Mesenchymal stem cell (in vitro differentiated cells and primary cell): ENCODE results near the gene GTF3C5.
"Not testable (repeated sequence)": the region's sequence is repeated elsewhere in the genome, so short reads cannot be mapped to it uniquely, and the experiment has no call there.

Experiments used
- DNase-seq: peaks from one replicate; pipeline ENCODE4 v3.0.0-alpha.2; 2013
- H2AFZ ChIP-seq: one replicate; pipeline ENCODE4 v1.6.1; 2013; ENCODE audit warnings: low read depth, mild to moderate bottlenecking, control low read depth, inconsistent platforms, low read length, moderate library complexity
- H2AK5ac ChIP-seq: 2 replicates; pipeline ENCODE4 v1.6.1; 2013; ENCODE audit warnings: low read length, moderate library complexity, mild to moderate bottlenecking, inconsistent platforms; ENCODE audit not compliant: severe bottlenecking
- H2BK120ac ChIP-seq: one replicate; pipeline ENCODE4 v1.6.1; 2013; ENCODE audit warnings: low read depth, mild to moderate bottlenecking, inconsistent platforms, low read length, moderate library complexity
- H2BK12ac ChIP-seq, 2 experiments: one replicate each; pipeline ENCODE4 v1.6.1; 2013; ENCODE audit warnings: inconsistent platforms in 2 of 2, low read length in 2 of 2, mild to moderate bottlenecking in 2 of 2, moderate library complexity in 2 of 2, control low read depth in 1 of 2
- H2BK15ac ChIP-seq: one replicate; pipeline ENCODE4 v1.6.1; 2013; ENCODE audit warnings: mild to moderate bottlenecking, low read depth, inconsistent platforms; ENCODE audit not compliant: poor library complexity, severe bottlenecking
- H2BK5ac ChIP-seq: 2 replicates; pipeline ENCODE4 v1.6.1; 2013; ENCODE audit warnings: low read depth, mild to moderate bottlenecking, low read length, control low read depth, inconsistent platforms; ENCODE audit not compliant: poor library complexity, severe bottlenecking
- H3K14ac ChIP-seq, 2 experiments: one replicate each; pipeline ENCODE4 v1.6.1; 2013; ENCODE audit warnings: inconsistent platforms in 2 of 2, low read length in 2 of 2, control low read depth in 1 of 2, mild to moderate bottlenecking in 1 of 2, moderate library complexity in 1 of 2
- H3K18ac ChIP-seq, 2 experiments: one replicate each; pipeline ENCODE4 v1.6.1; 2013; ENCODE audit warnings: inconsistent platforms in 2 of 2, low read length in 2 of 2, control low read depth in 1 of 2, low read depth in 1 of 2, mild to moderate bottlenecking in 1 of 2
- H3K23ac ChIP-seq, 2 experiments: one replicate each; pipeline ENCODE4 v1.6.1; 2013; ENCODE audit warnings: inconsistent platforms in 2 of 2, low read length in 2 of 2, mild to moderate bottlenecking in 2 of 2, moderate library complexity in 2 of 2, control low read depth in 1 of 2
- H3K27ac ChIP-seq: 2 replicates; pipeline ENCODE4 v1.5.1; 2013; ENCODE audit warnings: mild to moderate bottlenecking, moderate library complexity, low read length, control low read depth, inconsistent platforms; ENCODE audit not compliant: poor library complexity, severe bottlenecking
- H3K27me3 ChIP-seq, 2 experiments: 2 replicates each; pipeline versions ENCODE4 v1.6.1 to v1.7.0; 2013; ENCODE audit warnings: low read length in 2 of 2, mild to moderate bottlenecking in 2 of 2, moderate library complexity in 2 of 2, control low read depth in 1 of 2, inconsistent platforms in 1 of 2; ENCODE audit not compliant: control insufficient read depth in 1 of 2, insufficient read depth in 1 of 2
- H3K36me3 ChIP-seq, 2 experiments: 2 replicates each; pipeline versions ENCODE4 v1.6.1 to v1.7.0; 2013; ENCODE audit warnings: low read length in 2 of 2, control low read depth in 1 of 2, inconsistent platforms in 1 of 2, low read depth in 1 of 2, mild to moderate bottlenecking in 1 of 2; ENCODE audit not compliant: insufficient read depth in 2 of 2, control insufficient read depth in 1 of 2
- H3K4ac ChIP-seq, 2 experiments: one replicate each; pipeline ENCODE4 v1.6.1; 2013; ENCODE audit warnings: inconsistent platforms in 2 of 2, low read length in 2 of 2, mild to moderate bottlenecking in 2 of 2, moderate library complexity in 2 of 2, control low read depth in 1 of 2, low read depth in 1 of 2
- H3K4me1 ChIP-seq: 2 replicates; pipeline ENCODE4 v1.6.1; 2013; ENCODE audit warnings: low read depth, low read length, control low read depth; ENCODE audit not compliant: control insufficient read depth, insufficient read depth
- H3K4me2 ChIP-seq: 2 replicates; pipeline ENCODE4 v1.6.1; 2013; ENCODE audit warnings: low read length, mild to moderate bottlenecking, inconsistent platforms; ENCODE audit not compliant: poor library complexity, severe bottlenecking
- H3K4me3 ChIP-seq, 2 experiments: 2 replicates each; pipeline versions ENCODE4 v1.5.1 to v1.7.0; 2013; ENCODE audit warnings: low read length in 2 of 2, mild to moderate bottlenecking in 2 of 2, control low read depth in 1 of 2, low read depth in 1 of 2; ENCODE audit not compliant: insufficient read depth in 1 of 2
- H3K79me1 ChIP-seq: replicated peaks from 2 replicates; pipeline ENCODE4 v1.6.1; 2013; ENCODE audit warnings: mild to moderate bottlenecking, control low read depth, low read length, inconsistent platforms; ENCODE audit not compliant: poor library complexity, severe bottlenecking
- H3K9ac ChIP-seq: 2 replicates; pipeline ENCODE4 v1.7.0; 2013; ENCODE audit warnings: mild to moderate bottlenecking, low read length, moderate library complexity
- H3K9me3 ChIP-seq: 2 replicates; pipeline ENCODE4 v1.7.0; 2013; ENCODE audit warnings: mild to moderate bottlenecking, low read length; ENCODE audit not compliant: control insufficient read depth
- H4K8ac ChIP-seq: one replicate; pipeline ENCODE4 v1.6.1; 2013; ENCODE audit warnings: inconsistent platforms, mild to moderate bottlenecking, low read length, moderate library complexity
- H4K91ac ChIP-seq: one replicate; pipeline ENCODE4 v1.6.1; 2013; ENCODE audit warnings: mild to moderate bottlenecking, low read length, inconsistent platforms
- WGBS: methylation state at CpG from one replicate; pipeline ENCODE4 v1.1.7; 2013; ENCODE audit warnings: mixed read lengths; 5-methylcytosine and 5-hydroxymethylcytosine counted together

Gene GTF3C5

DNA sequence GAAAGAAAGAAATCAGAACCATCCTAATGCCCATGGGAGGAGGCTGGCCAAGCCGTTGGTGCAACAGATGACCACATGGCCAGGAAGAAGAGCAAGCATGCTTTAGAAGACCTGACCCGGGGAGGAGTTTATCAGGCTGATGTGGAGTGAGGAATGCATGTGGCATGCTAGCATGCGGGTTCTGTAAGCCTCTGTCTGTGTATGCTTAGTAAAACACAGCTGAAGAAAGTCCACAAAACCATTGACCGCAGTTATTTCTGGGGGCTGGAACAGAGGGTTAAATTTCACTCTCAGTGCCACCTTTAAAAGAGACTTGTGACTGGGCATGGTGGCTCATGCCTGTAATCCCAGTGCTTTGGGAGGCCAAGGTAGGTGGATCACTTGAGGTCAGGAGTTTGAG, 33.2 kb upstream of the GTF3C5 start:
- Histone ChIP-seq H3K9me3 (no peaks in the 10 kb centered on the region), H2BK12ac (no peak overlapping the region), H3K4ac (no peak overlapping the region), H3K27ac (no peak overlapping the region), H4K91ac (no peak overlapping the region), H3K79me1 (no peaks in the 10 kb centered on the region), H4K8ac (no peak overlapping the region), H2BK5ac (no peak overlapping the region), H3K4me3 (no peak overlapping the region), H2BK120ac (no peak overlapping the region), H3K4me2 (no peak overlapping the region), H2AFZ (no peak overlapping the region), H3K27me3 (peaks cover 59 to 86% of the 10 kb centered on the region in 2 experiments), H3K18ac (no peak overlapping the region), H2BK15ac (no peak overlapping the region), H3K4me1 (peaks cover 1% of the 10 kb centered on the region), H3K36me3 (no peaks in the 10 kb centered on the region), H3K23ac (no peak overlapping the region), H3K9ac (no peak overlapping the region), H3K14ac (no peak overlapping the region), H2AK5ac (no peak overlapping the region)
- WGBS: 55% methylated on average over 4 of the region's 4 CpGs
- peak; percentile 47 for DNase-seq

DNA sequence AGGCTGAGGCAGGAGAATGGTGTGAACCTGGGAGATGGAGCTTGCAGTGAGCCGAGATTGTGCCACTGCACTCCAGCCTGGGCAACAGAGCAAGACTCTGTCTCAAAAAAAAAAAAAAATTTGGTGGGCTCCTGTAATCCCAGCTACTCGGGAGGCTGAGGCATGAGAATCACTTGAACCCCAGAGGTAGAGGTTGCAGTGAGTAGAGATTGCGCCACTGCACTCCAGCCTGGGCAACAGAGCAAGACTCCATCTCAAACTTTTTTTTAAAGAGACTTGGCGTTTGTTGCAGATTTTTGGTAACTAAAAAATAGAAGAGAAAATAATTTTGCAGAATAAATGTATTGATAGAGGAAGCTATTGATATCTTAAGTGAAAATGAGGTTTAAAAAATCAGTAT, 32.6 kb upstream of the GTF3C5 start:
- DNase-seq, H3K4me3 ChIP-seq, H3K23ac ChIP-seq, H3K9me3 ChIP-seq, H2BK120ac ChIP-seq, H3K18ac ChIP-seq, H3K36me3 ChIP-seq, H2BK15ac ChIP-seq, H2BK12ac ChIP-seq, H3K9ac ChIP-seq, H3K79me1 ChIP-seq, H2AFZ ChIP-seq, H3K27ac ChIP-seq, H3K4ac ChIP-seq, H4K91ac ChIP-seq, H3K4me2 ChIP-seq, H2BK5ac ChIP-seq, H2AK5ac ChIP-seq, H3K4me1 ChIP-seq, H4K8ac ChIP-seq, H3K14ac ChIP-seq: not testable (repeated sequence)
- H3K27me3 ChIP-seq: peaks cover 60 to 86% of the 10 kb centered on the region in 2 experiments
- WGBS: 95% methylated on average over 2 of the region's 4 CpGs

DNA sequence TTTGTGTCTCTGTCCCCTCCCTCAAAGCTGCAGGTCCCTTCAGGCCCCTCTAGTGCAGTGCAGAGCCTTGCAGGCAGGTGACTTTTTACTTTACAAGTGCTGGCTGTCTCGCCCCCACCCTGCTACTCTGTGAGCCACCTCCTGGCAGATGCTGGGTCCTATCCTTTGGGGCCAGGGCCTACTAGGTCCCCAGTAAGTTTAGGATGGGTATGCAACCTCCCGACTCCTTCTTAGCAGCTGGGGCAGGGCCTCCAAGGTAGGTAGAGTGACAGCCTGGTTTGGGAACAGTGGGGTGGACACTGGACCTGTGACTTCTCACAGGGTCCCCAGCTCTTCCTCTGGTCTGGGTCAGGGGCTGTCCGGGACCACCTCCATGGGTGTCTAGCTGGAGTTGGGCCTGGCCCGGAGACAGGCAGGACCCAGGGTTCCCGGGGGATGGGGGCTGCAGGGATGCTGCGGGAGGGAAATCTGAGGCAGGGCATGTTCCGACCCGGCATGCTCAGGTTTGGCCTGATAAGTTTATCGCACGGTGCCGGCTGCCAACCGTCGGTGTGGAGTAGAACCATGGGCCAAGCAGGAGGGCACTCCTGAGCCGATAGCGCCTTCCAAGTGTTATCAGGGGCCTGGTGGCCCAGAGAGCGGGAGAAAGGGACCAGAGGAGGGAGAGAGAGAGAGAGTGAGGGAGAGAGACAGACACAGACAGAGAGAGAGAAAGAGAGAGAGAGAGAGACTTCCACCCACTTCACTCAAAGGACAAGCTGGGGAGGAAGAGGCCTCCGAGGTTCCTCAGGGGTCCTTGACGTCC, 31.8 kb upstream of the GTF3C5 start:
- no peaks in the 10 kb centered on the region for H3K36me3 ChIP-seq
- H3K4ac ChIP-seq: no peak overlapping the region
- H3K79me1 ChIP-seq: no peaks in the 10 kb centered on the region
- no peak overlapping the region for H3K18ac ChIP-seq
- H3K9ac ChIP-seq: no peak overlapping the region
- H2AK5ac ChIP-seq: no peak overlapping the region
- no peak overlapping the region for H3K4me2 ChIP-seq
- H3K27ac ChIP-seq: no peak overlapping the region
- no peak overlapping the region for H2BK12ac ChIP-seq
- no peak overlapping the region for H3K14ac ChIP-seq
- no peak overlapping the region for H2BK5ac ChIP-seq
- 83% methylated on average over 17 of the region's 18 CpGs for WGBS
- no peaks in the 10 kb centered on the region for H3K9me3 ChIP-seq
- peaks cover 6% of the 10 kb centered on the region for H3K4me1 ChIP-seq
- H3K4me3 ChIP-seq: no peak overlapping the region
- H3K23ac ChIP-seq: no peak overlapping the region
- no peak overlapping the region for H2AFZ ChIP-seq
- H4K8ac ChIP-seq: no peak overlapping the region
- no peak overlapping the region for H2BK15ac ChIP-seq
- H3K27me3 ChIP-seq: peaks cover 53 to 83% of the 10 kb centered on the region in 2 experiments
- no peak for DNase-seq
- H2BK120ac ChIP-seq: no peak overlapping the region
- H4K91ac ChIP-seq: peak overlapping the region; percentile 11

DNA sequence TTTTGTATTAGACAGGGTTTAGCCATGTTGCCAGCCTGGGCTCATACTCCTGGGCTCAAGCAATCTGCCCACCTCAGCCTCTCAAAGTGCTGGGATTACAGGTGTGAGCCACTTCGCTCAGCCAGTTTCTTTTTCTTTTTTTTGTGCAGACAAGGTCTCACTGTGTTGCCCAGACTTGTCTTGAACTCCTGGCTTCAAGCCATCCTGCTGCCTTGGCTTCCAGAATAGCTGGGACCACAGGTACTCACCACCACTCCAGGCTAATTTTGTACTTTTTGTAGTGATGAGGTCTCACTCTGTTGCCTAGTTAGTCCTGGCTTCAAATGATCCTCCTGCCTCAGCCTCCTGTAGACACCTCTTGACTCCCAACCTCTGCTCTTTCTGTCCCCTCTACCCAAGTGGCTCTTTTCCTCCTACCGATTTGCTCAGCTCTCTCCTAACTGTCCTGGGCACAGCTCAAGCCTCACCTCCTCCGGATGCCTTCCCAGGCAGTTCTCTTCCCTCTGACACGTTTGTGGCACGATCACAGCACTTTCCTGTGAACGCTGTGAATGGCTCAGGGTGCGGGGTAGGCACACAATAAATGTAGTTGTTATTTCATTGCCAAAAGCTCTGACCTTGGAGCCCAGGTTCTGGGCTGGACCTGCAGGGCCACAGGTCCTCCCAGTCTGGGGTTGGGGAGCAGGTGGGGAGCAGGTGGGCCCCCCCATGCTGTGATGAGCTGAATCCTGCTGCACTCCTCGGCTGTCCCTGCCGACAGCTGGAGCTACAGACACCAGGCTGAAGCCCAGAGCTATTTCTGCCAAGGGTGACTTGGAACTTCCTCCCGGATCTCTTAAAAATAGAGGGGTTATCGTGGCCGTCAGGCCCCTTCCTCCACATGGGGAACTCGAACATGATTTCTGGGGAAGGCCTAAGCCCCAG, 28.4 kb upstream of the GTF3C5 start:
- Histone ChIP-seq H3K23ac (no peak overlapping the region), H3K4me1 (peaks cover 11% of the 10 kb centered on the region), H2BK120ac (no peak overlapping the region), H2AFZ (no peak overlapping the region), H3K4ac (no peak overlapping the region), H3K4me2 (no peak overlapping the region), H3K9me3 (no peaks in the 10 kb centered on the region), H2BK12ac (no peak overlapping the region), H3K4me3 (no peak overlapping the region), H3K9ac (no peak overlapping the region), H2BK5ac (no peak overlapping the region), H3K27me3 (peaks cover 44 to 79% of the 10 kb centered on the region in 2 experiments), H4K91ac (no peak overlapping the region), H3K36me3 (no peaks in the 10 kb centered on the region), H4K8ac (no peak overlapping the region), H3K14ac (no peak overlapping the region), H3K18ac (no peak overlapping the region), H3K79me1 (no peaks in the 10 kb centered on the region), H3K27ac (no peak overlapping the region), H2BK15ac (no peak overlapping the region), H2AK5ac (no peak overlapping the region)
- DNase-seq: no peak
- WGBS: 71% methylated on average over 13 of the region's 13 CpGs
